Neural progenitor cell (in vitro differentiated cells): ENCODE measurements around the gene CNTROB. TPM values are rescaled to one million over a fixed set of nuclear protein-coding genes. Genes with fewer than 3 reads are reported as not detected.

ENCODE experiments used
- DNase-seq: peaks from one replicate; pipeline ENCODE4 v3.0.0-alpha.2; 2016; ENCODE audit warnings: low spot score
- H2AFZ ChIP-seq: fragments of 200-600 bp; sonication (generic); replicated peaks from 2 replicates; pipeline ENCODE4 v1.6.1; 2016; ENCODE audit warnings: antibody characterized with exemption
- H3F3A ChIP-seq: fragments of 200-600 bp; sonication (generic); 2 replicates; pipeline ENCODE4 v1.6.1; 2016; ENCODE audit warnings: antibody characterized with exemption, low read depth
- H3K27ac ChIP-seq: fragments of 200-600 bp; sonication (generic); 2 replicates; pipeline ENCODE4 v1.5.1; 2016; ENCODE audit warnings: mild to moderate bottlenecking
- H3K27me3 ChIP-seq: fragments of 200-600 bp; sonication (generic); 2 replicates; pipeline ENCODE4 v1.6.1; 2016; ENCODE audit warnings: mild to moderate bottlenecking, moderate library complexity
- H3K36me3 ChIP-seq: fragments of 200-600 bp; sonication (generic); 2 replicates; pipeline ENCODE4 v1.5.1; 2016
- H3K4me1 ChIP-seq: fragments of 200-600 bp; sonication (generic); 2 replicates; pipeline ENCODE4 v1.6.1; 2016; ENCODE audit warnings: mixed run types
- H3K4me2 ChIP-seq: fragments of 200-600 bp; sonication (generic); 2 replicates; pipeline ENCODE4 v1.6.1; 2016
- H3K4me3 ChIP-seq: fragments of 200-600 bp; sonication (generic); 2 replicates; pipeline ENCODE4 v1.5.1; 2016
- H3K79me2 ChIP-seq: fragments of 200-600 bp; sonication (generic); 2 replicates; pipeline ENCODE4 v1.6.1; 2016; ENCODE audit warnings: low read depth
- H3K9ac ChIP-seq: fragments of 200-600 bp; sonication (generic); 2 replicates; pipeline ENCODE4 v1.6.1; 2016
- H3K9me3 ChIP-seq: fragments of 200-600 bp; sonication (generic); 2 replicates; pipeline ENCODE4 v1.5.1; 2016; ENCODE audit warnings: low read depth
- H4K20me1 ChIP-seq: fragments of 200-600 bp; sonication (generic); 2 replicates; pipeline ENCODE4 v1.6.1; 2016; ENCODE audit warnings: low read depth
- H3K27ac Mint-ChIP-seq: 3 replicates; pipeline ENCODE4 v1.8.0; 2021; ENCODE audit warnings: mixed read lengths
- H3K27me3 Mint-ChIP-seq: 2 replicates; pipeline ENCODE4 v1.8.0; 2022; ENCODE audit warnings: low read depth, mild to moderate bottlenecking, inconsistent platforms, moderate library complexity, mixed read lengths; ENCODE audit not compliant: insufficient read depth
- H3K36me3 Mint-ChIP-seq: 3 replicates; pipeline ENCODE4 v1.8.0; 2021; ENCODE audit warnings: mixed read lengths
- H3K4me1 Mint-ChIP-seq: 3 replicates; pipeline ENCODE4 v1.8.0; 2021; ENCODE audit warnings: mixed read lengths
- H3K4me3 Mint-ChIP-seq: 3 replicates; pipeline ENCODE4 v1.8.0; 2021; ENCODE audit warnings: mild to moderate bottlenecking, moderate library complexity, mixed read lengths
- H3K9me3 Mint-ChIP-seq: 3 replicates; pipeline ENCODE4 v1.8.0; 2020; ENCODE audit warnings: mixed read lengths
- EZH2 ChIP-seq: fragments of 200-600 bp; sonication (generic); IDR thresholded peaks from 2 replicates; pipeline ENCODE4 v1.6.1; 2017; ENCODE audit warnings: antibody characterized with exemption, mild to moderate bottlenecking, moderate library complexity
- EZH2phosphoT487 ChIP-seq: fragments of 200-600 bp; sonication (generic); IDR thresholded peaks from 2 replicates; pipeline ENCODE4 v1.6.1; 2017; ENCODE audit warnings: antibody characterized with exemption
- total RNA-seq: library from RNA; depleted of rRNA; stranded (reverse); fragments of >200 nt; gene quantifications from 2 replicates; pipeline ENCODE4 v1.2.3, GENCODE V29; 2015; ENCODE audit warnings: low replicate concordance
- TF ChIP-seq, protein P1 (sequence below): fragments of 200-600 bp; sonication (generic); IDR thresholded peaks from 2 replicates; pipeline ENCODE4 v1.5.1; 2017; ENCODE audit warnings: antibody characterized with exemption, mild to moderate bottlenecking

CNTROB gene
- total RNA-seq, 1 donor from 2014 or later: 21.2 TPM

DNA sequence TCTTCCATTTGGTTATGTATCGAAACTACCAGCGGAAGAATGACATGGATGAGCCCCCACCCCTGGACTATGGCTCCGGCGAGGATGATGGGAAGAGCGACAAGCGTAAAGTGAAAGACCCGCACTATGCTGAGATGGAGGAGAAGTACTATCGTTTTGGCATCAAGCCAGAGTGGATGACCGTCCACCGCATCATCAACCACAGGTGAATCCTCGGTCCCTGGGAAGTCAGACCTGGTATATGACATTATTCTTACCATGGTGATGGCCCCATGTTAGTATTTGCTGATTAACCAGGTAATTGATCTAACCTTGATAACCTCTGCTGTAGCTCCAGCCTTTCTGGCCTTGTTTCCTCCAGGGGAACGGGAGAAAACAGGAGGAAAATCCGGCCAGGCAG lies 34.9 kb upstream of the CNTROB start:
- no peak for TF ChIP-seq EZH2phosphoT487
- TF ChIP-seq, protein P1, sequence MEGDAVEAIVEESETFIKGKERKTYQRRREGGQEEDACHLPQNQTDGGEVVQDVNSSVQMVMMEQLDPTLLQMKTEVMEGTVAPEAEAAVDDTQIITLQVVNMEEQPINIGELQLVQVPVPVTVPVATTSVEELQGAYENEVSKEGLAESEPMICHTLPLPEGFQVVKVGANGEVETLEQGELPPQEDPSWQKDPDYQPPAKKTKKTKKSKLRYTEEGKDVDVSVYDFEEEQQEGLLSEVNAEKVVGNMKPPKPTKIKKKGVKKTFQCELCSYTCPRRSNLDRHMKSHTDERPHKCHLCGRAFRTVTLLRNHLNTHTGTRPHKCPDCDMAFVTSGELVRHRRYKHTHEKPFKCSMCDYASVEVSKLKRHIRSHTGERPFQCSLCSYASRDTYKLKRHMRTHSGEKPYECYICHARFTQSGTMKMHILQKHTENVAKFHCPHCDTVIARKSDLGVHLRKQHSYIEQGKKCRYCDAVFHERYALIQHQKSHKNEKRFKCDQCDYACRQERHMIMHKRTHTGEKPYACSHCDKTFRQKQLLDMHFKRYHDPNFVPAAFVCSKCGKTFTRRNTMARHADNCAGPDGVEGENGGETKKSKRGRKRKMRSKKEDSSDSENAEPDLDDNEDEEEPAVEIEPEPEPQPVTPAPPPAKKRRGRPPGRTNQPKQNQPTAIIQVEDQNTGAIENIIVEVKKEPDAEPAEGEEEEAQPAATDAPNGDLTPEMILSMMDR: no peak
- no peak for TF ChIP-seq EZH2
- H3K27me3 Mint-ChIP-seq: peaks cover 3% of the 10 kb centered on the region
- Histone ChIP-seq H3K4me2 (no peak overlapping the region), H3K9ac (no peak overlapping the region), H4K20me1 (no peaks in the 10 kb centered on the region), H2AFZ (no peak overlapping the region), H3K9me3 (no peaks in the 10 kb centered on the region), H3K4me3 (no peak overlapping the region), H3F3A (no peaks in the 10 kb centered on the region), H3K27me3 (no peaks in the 10 kb centered on the region), H3K27ac (no peak overlapping the region), H3K4me1 (no peaks in the 10 kb centered on the region), H3K36me3 (no peaks in the 10 kb centered on the region), H3K79me2 (no peaks in the 10 kb centered on the region)
- no peak overlapping the region for H3K27ac Mint-ChIP-seq
- no peaks in the 10 kb centered on the region for H3K4me1 Mint-ChIP-seq
- no peak overlapping the region for H3K4me3 Mint-ChIP-seq
- H3K9me3 Mint-ChIP-seq: no peaks in the 10 kb centered on the region
- no peak for DNase-seq
- peaks cover 51% of the 10 kb centered on the region for H3K36me3 Mint-ChIP-seq

DNA sequence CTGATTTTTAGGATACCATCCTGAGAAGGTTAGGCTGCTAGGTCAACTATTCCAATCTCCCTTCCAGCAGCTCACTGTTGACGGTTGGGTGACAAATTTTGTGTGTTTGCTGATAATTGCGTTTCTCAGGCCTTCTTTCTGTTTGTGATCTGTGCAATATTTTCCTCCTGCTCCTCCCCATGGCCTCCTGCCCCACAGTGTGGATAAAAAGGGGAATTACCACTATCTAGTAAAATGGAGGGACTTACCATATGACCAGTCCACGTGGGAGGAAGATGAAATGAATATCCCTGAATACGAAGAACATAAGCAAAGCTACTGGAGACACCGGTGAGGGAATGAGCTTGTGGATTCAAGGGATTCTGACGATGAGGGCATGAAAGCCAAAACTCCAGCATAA lies 34.2 kb upstream of the CNTROB start:
- Mint-ChIP-seq H3K4me3 (no peak overlapping the region), H3K27ac (no peak overlapping the region), H3K9me3 (no peaks in the 10 kb centered on the region), H3K36me3 (peaks cover 54% of the 10 kb centered on the region), H3K27me3 (peaks cover 3% of the 10 kb centered on the region), H3K4me1 (no peaks in the 10 kb centered on the region)
- Histone ChIP-seq H3K4me1 (peaks cover under 1% of the 10 kb centered on the region), H3K36me3 (no peaks in the 10 kb centered on the region), H3K4me2 (no peak overlapping the region), H3K4me3 (no peak overlapping the region), H4K20me1 (no peaks in the 10 kb centered on the region), H3K9me3 (no peaks in the 10 kb centered on the region), H3K9ac (no peak overlapping the region), H2AFZ (no peak overlapping the region), H3F3A (peaks cover 5% of the 10 kb centered on the region), H3K79me2 (no peaks in the 10 kb centered on the region), H3K27me3 (no peaks in the 10 kb centered on the region), H3K27ac (no peak overlapping the region)
- TF ChIP-seq EZH2: no peak
- TF ChIP-seq, protein P1: peak; percentile 14
- no peak for DNase-seq

DNA sequence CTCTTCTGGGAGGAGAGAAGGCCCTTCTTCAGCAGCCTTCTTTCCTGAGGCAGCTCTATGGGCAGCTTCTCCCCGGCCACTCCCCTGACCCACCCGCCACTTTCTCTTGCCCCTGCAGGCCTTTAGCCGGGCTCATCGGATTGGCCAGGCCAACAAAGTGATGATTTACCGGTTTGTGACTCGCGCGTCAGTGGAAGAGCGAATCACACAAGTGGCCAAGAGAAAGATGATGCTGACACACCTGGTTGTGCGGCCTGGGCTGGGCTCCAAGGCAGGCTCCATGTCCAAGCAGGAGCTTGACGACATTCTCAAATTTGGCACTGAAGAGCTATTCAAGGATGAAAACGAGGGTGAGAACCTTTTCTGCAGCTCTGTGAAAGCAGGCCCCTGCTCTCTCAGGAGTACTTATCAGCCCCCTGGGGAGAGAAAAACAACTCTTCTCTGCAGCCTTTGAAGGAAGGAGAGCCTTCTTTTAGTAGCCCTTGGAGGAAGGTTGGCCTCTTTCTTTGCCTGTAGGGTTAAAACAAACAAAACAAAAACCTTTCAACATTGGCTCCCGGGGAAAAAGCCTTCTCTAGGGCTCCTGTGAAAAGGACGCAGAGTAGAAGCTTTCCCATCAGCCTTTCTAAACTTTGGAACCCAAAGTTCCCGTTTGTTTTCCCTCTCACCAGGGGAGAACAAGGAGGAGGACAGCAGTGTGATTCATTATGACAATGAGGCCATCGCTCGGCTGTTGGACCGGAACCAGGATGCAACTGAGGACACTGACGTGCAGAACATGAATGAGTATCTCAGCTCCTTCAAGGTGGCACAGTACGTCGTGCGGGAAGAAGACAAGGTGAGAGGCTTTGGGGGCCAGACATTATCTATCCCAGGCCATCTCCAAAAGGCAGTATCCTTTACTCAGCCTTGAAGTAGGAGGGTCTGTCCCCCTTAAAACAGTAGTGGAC lies 28.6 kb upstream of the CNTROB start:
- DNase-seq: peak; percentile 52
- TF ChIP-seq, protein P1: no peak
- TF ChIP-seq EZH2phosphoT487 (no peak), EZH2 (no peak)
- Histone ChIP-seq H3K79me2 (no peaks in the 10 kb centered on the region), H3K9me3 (no peaks in the 10 kb centered on the region), H3K27ac (peak overlapping the region; percentile 89), H3K4me3 (no peak overlapping the region), H3K36me3 (no peaks in the 10 kb centered on the region), H3K4me2 (peak overlapping the region; percentile 66), H3K9ac (no peak overlapping the region), H3K27me3 (no peaks in the 10 kb centered on the region), H2AFZ (no peak overlapping the region), H3K4me1 (peaks cover 17% of the 10 kb centered on the region), H3F3A (peaks cover 21% of the 10 kb centered on the region), H4K20me1 (no peaks in the 10 kb centered on the region)
- Mint-ChIP-seq H3K27me3 (no peaks in the 10 kb centered on the region), H3K27ac (peak overlapping the region; percentile 78), H3K4me1 (peaks cover 3% of the 10 kb centered on the region), H3K36me3 (peaks cover 46% of the 10 kb centered on the region), H3K4me3 (no peak overlapping the region), H3K9me3 (no peaks in the 10 kb centered on the region)
